ENCODE results near the gene PCNX1.

DNA sequence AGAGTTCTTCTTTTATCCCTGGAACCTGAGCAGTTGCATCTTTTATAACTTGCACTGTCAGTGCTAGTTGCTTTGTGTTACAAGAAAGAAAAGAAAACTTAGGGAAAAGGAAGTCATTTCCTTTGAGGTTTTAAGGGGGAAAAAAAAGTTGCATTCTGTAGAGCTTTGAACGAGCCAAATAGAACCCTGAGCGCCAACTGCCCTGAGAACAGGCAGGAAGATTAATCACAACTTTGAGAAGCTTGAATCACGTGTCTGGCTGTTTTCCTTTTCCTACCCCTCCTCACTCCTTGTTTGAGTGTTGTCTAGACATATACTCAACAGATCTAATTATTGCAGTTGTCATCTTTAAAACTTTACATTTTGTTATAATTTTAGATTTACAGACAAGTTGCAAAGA is 12.5 kb downstream of the PCNX1 start:
- TF ChIP-seq, protein P1, sequence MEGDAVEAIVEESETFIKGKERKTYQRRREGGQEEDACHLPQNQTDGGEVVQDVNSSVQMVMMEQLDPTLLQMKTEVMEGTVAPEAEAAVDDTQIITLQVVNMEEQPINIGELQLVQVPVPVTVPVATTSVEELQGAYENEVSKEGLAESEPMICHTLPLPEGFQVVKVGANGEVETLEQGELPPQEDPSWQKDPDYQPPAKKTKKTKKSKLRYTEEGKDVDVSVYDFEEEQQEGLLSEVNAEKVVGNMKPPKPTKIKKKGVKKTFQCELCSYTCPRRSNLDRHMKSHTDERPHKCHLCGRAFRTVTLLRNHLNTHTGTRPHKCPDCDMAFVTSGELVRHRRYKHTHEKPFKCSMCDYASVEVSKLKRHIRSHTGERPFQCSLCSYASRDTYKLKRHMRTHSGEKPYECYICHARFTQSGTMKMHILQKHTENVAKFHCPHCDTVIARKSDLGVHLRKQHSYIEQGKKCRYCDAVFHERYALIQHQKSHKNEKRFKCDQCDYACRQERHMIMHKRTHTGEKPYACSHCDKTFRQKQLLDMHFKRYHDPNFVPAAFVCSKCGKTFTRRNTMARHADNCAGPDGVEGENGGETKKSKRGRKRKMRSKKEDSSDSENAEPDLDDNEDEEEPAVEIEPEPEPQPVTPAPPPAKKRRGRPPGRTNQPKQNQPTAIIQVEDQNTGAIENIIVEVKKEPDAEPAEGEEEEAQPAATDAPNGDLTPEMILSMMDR (IDR thresholded peaks at IDR 0.05), result no peak
- TF ChIP-seq EZH2 (IDR thresholded peaks at IDR 0.05; ENCODE audit: borderline replicate concordance, insufficient read depth, low read depth, low read length, poor library complexity, severe bottlenecking), result no peak
